H1 (cell line): ENCODE measurements around the gene AQP10.

Source experiments
- CBX8 ChIP-seq: fragments of 300-800, 300-1000 bp; sonication (generic); IDR thresholded peaks from 2 replicates; pipeline ENCODE4 v1.7.1; 2016; ENCODE audit warnings: low read depth, low read length, borderline replicate concordance
- CEBPB ChIP-seq: IDR thresholded peaks from 2 replicates; pipeline ENCODE4 v1.6.1; 2012; ENCODE audit warnings: low read depth, low read length
- EGR1 ChIP-seq: IDR thresholded peaks from 2 replicates; pipeline ENCODE4 v1.6.1; 2011; ENCODE audit warnings: low read depth, low read length, borderline replicate concordance
- MAFK ChIP-seq: IDR thresholded peaks from 2 replicates; pipeline ENCODE4 v1.6.1; 2012; ENCODE audit warnings: low read depth, mild to moderate bottlenecking, improper control_type of control experiment, low read length
- NANOG ChIP-seq: IDR thresholded peaks from 2 replicates; pipeline ENCODE4 v1.6.1; 2011; ENCODE audit warnings: low read length, low read depth, mild to moderate bottlenecking, inconsistent platforms; ENCODE audit not compliant: insufficient read depth, poor library complexity, severe bottlenecking
- POLR2A ChIP-seq, 2 experiments: IDR thresholded peaks; 1 replicate in 1 of 2; 2 replicates in 1 of 2; pipeline ENCODE4 v1.6.1; 2011; ENCODE audit warnings: low read depth in 2 of 2, low read length in 2 of 2, mild to moderate bottlenecking in 2 of 2; ENCODE audit errors: control extremely low read depth in 1 of 2
- RFX5 ChIP-seq: IDR thresholded peaks from 2 replicates; pipeline ENCODE4 v1.6.1; 2011; ENCODE audit warnings: low read depth, low read length, improper control_type of control experiment, borderline replicate concordance
- SIN3A ChIP-seq, 2 experiments: IDR thresholded peaks in 1 of 2; conservative IDR thresholded peaks in 1 of 2; 2 replicates each; pipeline ENCODE4 v1.6.1; 2011 to 2012; ENCODE audit warnings: low read length in 2 of 2, improper control_type of control experiment in 1 of 2, low read depth in 1 of 2, mild to moderate bottlenecking in 1 of 2
- SP1 ChIP-seq: IDR thresholded peaks from 2 replicates; pipeline ENCODE4 v1.6.1; 2011; ENCODE audit warnings: low read depth, low read length

- TF ChIP-seq NANOG: no peak
- no peak for TF ChIP-seq POLR2A (IDR thresholded peaks at IDR 0.05; ENCODE audit: control extremely low read depth in 1 of 2, low read depth in 2 of 2, low read length in 2 of 2)
- TF ChIP-seq SIN3A (conservative IDR thresholded peaks at IDR 0.05 in 1 of 2, IDR thresholded peaks at IDR 0.05 in 1 of 2; ENCODE audit: low read depth in 1 of 2, low read length in 2 of 2): no peak
- TF ChIP-seq CEBPB: no peak
- TF ChIP-seq RFX5: no peak
- TF ChIP-seq MAFK: no peak
- no peak for TF ChIP-seq EGR1
- no peak for TF ChIP-seq SP1
- TF ChIP-seq CBX8: no peak
These were observed 25.3 kb upstream of the AQP10 start for GRCh38 chr1:154295408-154296235.
